NCI-H1436 (cell line): ENCODE measurements around the gene PRDM16.

Experiments used
- DNase-seq: peaks from one replicate; lab custom pipeline; 2025; lab: John Stamatoyannopoulos, UW

Gene PRDM16

DNA sequence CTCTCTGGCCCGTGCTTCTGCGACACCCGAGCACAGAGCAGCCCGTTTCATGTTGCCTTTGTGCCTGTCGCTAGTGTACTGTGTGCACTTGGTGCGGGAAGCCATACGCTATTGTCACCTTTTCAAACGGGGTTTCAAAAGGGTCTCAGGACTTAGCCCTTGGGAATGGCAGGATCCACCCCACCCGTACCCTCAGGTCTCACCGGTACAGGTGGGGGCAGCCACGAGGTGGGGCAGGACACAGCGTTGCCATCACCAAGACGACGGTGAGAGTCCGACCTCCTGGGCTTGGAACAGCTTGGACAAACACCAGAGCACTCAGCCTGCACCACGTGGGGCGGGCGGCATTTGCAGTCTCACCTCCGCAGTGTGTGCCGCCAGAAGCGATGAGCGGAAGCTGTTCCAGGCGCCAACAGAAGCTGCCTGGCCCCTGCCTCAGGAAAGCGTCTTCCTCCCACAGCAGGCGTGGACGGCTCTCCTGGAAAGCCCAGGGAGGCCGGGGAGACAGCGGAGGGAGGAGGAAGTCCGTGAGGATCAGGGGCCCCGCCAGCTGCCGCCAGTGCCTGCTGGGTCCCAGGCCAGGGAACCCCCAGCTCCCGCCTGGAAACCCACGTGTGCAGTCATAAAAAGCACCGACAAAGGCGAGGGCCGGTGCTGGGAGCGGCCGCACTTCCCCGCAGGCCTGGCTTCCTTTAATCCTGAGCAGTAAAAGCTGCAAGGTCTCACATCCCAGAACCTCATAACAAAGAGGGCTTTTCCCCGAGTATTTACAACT, 254.2 kb downstream of the PRDM16 start:
- DNase-seq = no peak

DNA sequence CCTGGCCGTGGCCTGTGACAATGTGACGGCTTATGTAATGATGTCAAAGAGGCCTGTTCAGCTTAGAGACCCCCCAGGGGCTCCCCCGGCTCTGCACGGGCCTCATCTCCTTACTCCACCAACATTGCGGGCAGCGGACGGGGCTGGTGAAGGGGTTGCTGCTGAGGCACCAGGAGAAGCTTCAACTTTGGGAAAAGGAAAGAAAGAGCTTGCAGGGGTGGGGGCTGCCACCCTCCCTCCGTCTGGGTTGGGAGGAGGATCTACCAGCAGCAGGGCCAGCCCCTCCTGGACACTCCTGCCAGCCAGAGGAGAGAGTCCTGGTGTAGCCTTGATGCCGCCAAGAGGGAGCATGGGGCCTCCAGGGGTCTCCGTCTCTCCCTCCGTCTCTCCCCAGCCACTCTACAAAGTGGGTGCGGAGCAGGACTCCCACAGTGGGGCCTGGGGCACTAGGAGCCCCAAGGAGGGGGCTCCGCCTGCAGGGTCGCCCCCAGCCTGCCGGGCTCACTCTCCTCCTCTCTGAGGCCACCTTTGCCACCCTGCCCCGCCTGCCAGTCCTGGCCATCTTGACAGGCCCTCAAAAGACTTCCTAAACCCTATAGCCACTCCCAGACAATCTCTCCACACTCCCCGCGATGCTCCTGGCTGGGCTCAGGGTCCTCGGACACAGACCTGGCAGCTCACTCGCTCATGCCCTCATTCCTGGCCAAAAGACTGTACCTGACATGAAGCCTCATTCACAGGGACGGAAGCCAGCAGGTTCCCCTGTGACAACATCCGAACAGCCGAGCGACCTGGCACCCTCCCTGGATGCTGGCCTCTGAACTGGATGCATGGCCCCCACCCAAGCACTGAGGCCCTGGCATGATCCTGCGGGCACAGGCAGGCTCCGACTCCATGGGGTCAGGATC, 255.0 kb downstream of the PRDM16 start:
- DNase-seq = no peak

DNA sequence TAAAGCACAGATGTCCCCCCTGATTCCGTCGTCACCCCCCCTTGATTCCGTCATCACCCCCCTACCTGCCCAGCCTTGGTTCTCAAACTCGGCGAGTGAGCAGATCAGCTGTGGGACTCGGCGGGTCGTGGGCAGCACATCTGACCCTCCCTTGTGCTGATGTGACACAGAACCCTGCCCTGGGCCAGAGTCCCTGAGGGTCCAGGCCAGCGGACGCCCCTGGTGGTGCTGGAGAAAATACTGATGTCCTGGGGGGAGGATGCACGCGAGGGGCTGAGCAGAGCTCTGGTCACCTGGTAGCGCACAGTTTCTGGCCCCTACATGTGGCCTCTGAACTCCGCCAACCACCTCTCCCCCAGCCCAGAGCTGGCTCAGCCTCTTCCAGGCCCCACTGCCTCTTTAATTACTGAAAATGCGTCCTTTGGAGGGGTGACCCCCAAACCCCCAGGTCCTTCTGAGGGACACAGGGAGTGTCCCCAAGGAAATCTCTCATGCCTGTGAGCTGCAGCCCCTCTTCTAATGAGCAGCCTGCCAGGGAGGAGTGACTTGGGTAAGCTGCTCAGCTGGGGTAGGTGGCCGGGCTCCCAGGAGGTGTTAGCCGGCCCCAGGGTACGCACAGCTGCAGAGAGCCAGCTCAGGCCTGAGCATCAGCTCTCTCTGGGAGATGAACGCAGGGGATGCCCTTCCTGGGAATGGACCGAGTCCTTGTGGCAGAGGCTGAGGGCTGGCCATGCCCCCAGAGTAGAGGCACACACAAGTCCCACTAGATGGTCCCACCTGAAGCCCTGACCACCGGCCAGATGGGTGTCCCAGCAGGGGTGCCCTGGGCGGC, 255.9 kb downstream of the PRDM16 start:
- no peak for DNase-seq

DNA sequence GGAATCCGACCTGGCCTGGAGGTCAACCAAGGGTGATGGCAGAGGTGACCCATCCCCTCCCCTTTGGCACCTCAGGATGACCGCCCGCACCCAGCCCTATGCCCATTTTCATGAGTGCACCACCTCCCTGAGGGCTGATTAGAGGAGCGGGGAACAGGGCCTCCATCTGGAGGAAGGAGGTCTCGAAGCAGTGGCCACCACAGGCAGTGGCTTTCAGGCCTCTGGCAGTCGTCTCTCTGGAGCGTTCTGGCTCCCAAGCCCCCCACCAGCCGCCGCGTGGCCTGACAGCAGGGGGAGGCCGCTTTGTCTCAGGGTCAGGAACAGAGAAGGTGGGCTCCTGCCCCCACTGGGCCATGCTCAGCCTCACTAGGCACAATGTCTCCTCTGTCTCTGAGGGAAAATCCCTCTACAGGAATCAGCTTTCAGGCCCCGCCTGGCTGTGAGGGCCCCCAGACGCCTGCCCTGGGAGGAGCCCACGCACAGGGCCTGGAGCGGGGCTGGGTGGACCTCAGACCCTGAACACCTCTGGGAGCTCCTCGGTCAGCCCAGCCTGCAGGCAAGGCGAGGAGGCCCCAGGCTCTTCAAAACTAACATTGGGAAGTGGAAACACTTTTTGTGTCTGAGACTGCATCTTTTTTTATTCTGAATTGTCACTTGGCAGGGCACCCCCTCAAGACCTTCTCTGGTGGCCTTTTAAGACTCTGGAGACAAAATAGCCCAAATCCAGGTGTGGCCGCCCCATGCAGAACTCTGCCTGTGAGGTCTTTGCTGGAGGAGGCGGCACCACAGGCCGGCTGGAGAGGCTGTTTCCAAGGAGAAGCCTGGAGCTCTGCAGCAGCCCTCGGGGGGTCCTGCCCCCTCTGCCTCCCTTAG, 257.7 kb downstream of the PRDM16 start:
- DNase-seq = no peak

DNA sequence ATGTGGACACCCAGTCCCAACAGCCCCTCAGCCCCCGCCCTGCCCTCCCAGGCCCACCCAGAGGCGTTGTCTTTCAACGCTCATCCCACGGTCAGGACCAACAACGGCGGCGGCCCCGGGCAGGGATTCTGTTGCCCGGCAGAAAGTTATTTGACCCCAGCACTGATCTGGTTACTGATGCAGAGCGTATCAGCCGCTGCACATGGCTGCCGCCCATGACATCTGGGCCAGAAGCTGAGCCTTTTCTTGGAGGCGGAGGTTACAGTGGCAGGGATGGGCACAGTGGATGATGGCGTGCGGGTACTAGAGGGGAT, 258.3 kb downstream of the PRDM16 start:
- no peak for DNase-seq

DNA sequence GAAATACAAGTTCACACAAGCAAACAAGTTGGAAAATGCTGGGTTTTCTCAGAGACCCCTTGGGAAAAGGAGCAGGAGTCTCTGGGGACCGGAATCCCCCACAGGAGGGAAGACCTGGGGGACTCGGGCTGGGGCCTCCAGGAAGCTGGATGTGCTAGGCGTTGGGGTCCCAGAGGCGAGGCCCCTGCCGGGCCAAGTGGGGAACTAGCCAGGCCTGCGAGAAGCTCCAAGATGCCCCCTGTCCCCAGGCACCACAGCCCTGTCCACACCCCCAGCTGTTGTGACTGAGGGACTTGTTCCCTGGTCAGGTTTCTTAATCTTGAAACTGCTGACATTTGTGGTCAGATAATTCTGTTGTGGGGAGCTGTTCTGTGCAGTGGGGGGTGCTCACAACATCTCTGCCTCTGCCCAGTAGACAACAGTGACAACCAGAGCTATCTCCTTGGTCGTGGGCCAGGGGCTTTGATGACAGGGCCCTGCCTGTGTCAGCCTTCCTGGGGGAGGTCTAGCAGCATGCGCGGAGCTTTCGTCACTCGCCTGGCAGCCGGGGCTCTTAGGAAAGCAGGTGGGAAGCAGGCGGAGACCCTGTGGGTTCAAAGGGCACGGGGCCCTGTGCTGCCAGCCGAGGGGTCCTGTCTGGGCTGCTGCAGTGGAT, 259.1 kb downstream of the PRDM16 start:
- DNase-seq = no peak

DNA sequence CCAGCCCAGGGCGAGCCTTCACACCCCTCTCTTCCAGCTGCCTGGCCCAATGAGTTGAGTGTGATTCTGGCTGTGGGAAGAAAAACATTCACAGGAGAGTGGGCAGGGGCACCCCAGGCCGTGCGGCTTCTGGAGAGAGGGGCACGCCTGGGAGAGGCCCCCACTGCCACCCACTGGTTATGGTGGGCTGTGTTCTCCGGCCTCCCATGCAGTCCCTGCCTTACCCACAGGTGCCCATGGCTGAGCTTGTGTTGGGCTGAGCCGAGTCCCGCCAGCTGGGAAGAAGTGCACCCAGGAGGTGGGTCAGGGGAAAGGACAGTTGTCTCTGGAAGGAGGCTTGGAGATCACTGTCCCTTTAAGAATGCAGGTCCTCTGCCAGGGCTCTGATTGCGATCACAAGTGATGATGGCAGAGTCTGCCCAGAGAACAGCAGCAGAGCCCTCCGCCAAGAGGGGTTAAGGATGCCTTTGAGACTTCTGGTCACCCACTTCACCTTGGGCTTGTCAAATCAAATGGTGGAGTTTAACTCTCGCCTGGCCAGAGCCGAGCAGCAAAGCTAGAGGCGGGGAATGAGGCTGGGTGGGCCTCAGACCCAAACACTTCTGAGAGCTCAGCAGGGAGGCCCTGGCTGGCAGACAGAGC, 260.8 kb downstream of the PRDM16 start:
- DNase-seq = no peak

DNA sequence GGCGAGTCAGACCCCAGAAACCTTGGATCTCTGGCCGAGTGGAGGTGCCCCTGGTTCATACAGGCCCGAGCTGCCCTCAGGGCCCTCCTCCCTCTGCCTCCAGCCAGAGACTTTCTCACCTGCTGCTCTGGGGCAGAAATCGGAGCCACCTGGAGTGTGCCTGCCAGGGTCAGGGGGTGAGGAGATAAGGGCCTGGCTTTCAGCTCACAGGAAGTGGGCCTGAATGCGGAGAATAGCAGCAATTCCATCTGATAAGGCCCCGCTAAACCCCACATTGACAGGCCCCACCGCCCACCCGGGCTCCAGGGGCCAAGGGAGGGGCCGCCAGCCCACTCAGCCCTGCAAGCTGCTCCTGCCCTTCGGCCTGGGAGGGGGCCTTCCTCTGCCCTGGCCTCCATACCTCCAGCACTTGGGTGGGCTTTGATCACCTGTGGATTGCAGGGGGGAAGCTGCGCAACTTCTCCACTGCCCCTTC, 261.8 kb downstream of the PRDM16 start:
- DNase-seq = no peak

DNA sequence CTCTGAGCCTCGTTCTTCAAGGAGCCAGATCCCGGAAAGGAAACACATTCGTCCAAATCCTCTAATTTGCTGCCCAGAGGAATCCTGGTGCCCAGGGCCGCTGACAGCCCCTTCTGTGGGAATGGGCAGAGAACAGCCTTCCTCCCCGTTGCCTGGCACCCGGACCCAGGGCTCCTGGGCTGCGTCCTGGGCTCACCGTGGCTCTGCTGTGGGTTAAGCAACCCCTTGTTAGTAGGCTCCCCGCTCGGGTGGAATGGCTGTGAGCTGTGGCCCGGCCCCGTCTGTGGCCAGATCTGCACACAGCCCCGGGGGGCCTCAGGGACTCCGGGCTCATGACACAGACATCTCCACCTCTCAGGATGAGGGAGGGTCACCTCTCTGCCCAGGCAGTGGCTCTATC, 262.6 kb downstream of the PRDM16 start:
- no peak for DNase-seq

DNA sequence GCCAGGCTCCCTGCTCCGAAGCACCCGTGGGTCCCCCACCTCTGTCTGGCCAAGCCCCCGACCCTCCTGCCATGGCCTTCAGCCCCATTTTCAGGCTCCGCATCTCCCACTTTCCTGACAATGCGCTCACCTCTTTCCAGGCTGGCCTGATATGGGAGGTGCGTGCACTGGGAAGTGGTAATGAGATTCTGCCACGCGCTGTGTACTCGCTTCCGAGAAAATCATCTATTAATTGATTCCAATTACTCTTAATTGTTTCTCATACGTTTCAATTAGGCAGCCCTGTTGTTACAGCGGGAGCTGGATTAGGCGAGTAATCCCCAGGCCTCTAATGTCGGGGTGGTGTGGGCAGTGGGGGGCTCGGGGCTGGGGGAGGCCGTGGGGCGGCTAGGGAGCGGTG, 263.0 kb downstream of the PRDM16 start:
- no peak for DNase-seq

DNA sequence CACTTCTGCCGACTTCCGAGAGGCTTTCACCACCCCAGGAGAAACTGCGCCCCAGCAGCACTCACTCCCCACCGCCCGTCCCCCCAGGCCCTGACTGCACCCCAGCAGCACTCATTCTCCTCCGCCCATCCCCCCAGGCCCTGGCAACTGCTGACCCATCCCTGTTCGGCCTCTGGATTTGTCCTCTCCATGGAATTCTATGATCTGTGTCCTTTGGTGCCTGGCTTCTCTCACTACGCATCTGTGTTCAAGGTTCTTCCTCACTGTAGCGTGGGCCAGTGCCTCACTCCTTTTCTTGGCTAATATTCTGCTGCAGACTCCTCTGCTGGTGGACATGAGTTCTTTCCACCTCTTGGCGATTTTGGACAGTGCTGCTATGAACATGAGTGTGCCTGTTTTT, 263.7 kb downstream of the PRDM16 start:
- no peak for DNase-seq

DNA sequence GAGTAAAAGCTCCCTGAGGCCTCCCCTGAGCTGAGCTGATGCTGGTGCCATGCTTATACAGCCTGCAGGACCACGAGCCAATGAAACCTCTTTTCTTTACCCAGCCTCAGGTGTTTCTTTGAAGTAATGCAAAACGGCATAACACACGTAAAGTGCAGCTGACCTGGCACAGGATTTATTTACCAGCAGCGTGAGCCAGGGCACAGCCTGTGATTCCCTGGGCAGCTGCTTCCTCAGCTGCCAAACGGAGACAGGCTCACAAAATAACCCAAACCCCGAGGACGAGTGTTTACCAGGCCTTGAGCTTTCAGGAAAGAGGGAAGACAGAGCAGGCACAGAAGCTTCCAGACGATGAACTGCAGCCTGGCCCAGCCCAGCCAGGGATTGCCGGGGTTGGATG, 264.9 kb downstream of the PRDM16 start:
- no peak for DNase-seq

DNA sequence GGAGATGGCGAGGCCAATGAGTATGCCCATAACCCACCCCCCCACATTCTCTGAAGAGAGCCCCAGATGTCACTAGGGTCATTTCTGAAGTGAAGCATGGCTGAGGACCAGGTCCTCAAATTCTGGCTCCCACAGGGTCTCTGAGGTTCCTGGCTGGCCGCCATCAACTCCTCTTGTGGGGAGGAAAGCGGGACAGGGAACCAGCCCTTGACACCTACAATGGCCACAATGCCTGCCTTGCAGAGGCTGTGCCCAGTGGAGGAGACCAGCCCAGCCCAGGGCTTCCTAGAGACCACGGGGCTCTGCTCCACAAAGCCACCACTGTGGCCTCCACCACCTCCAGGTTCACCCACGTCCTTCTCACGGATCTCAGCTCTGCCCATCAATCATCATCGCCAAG, 265.4 kb downstream of the PRDM16 start:
- DNase-seq = no peak

DNA sequence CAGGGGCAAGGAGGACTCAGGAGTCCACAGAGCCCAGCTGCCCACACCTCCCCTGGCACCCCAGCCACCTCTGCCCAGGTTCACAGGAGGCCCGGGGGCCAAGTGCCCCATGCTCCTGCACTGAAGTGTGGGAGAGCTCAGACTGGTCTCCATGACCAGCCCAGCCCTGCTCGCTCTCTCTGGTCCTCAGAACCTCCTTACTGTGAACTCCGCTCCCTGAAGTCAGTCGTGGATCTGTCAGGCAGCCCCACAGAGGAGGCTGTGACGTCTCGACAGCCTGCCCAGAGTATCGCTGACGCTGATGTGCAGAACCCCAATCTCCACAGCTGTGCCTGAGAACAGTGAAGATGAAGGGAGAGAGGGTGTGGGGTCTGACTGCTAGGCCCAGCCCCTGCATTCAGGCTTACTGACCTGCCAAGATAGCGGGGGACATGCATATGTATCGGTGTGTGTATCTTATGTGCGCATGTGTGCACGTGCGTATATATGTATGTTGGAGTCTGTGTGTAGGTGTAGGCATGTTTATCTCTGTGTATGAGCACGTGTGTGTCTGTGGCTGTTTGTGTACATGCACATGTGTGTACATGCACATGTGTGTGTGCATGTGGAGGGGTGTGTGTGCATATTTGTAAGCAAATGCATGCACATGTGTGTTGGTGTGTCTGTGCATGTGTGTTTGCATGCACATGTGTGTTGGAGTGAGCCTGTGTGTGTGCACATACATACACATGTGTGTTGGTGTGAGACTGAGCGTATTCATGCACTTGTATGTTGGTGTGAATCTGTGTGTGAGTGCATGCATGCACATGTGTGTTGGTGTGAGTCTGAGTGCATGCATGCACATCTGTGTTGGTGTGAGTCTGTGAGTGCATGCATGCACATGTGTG, 267.0 kb downstream of the PRDM16 start:
- DNase-seq = no peak

DNA sequence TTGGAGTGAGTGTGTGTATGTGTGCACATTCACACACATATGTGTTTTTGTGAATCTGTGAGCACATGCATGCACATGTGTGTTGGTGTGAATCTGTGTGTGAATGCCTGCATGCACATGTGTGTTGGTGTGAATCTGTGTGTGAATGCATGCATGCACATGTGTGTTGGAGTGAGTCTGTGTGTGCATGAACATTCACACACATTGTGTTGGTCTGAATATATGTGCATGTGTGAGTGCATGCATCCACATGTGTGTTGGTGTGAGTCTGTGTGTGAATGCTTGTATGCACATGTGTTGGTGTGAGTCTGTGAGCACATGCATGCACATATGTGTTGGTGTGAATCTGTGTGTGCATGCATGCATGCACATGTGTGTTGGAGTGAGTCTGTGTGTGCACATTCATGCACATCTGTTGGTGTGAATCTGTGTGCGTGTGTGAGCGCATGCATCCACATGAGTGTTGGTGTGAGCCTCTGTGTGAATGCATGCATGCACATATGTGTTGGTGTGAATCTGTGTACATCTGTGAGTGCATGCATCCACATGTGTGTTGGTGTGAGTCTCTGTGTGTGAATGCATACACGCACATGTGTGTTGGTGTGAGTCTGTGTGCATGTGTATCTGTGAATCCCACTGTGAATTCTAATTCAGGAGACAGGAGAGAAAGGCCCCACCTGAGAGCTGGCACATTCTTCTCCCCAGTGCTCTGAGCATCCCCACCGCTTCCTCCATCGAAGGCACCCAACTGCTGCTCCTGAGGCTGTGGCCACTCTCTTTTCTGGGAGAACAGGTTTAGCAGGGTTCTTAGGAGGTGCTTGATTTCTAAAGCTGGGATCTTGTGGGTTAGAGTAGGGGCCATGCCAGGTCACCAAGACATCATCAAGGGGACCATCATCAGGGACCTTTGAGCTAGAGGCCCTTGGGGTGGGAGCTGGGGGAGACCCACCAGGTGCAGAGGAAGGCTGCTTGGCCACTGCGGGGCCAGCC, 267.9 kb downstream of the PRDM16 start:
- no peak for DNase-seq

DNA sequence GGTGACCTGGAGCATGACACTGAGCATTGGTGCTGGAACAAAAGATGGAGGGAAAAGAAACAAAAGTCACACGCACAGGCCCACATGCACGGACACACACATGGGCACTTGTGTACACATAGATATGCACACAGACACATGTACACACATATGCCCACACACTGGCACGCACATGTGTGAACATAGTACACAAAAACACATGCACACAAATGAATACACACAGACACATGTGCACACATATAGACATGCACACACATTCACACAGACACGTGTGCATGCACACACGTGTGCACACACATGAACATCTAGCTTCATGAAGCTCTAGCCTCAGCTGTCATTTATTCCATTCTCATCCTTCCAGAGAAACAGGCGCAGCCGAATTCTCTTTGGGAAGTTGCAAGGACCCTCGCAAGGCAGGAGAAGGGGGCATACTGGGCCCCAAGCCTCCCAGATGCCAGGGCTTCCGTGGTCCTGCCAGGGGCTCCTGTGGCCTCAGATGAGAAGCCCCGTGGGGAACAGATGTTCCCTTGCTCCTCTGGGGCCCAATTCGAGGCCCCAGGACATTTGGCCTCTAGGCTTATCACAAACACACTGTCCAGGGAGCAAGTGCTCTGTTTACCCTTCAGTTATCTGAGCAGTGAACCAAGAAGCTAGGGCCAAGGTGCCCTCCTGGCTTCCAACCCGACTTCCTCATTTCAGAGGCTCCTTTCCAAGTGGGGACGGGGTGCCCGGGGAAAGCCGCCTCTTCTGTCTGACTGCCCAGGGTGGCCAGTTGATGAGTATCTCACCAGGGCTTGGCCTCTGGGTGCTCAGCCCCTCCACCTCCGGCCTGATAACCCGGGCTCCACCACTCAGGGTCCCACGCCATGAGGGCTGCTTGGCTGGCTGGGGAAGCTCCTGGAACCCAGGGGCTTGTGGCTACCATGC, 269.1 kb downstream of the PRDM16 start:
- no peak for DNase-seq

DNA sequence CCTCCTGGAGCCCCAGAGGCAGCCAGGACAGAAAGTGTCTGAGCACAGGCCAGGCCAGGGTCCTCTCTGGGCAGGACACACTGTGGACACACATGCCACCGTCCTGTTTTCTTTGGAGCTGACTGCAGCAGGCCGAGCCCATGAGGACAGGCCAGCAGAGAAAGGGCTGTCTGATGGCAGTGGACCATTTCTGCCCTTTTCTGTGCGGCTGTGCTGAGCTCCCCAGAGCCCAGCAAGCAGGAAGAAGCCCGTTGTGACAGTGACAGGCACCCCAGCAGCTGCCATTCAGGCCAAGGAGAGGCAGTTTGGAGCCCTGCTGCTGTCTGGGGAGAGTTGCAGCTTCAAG, 269.7 kb downstream of the PRDM16 start:
- DNase-seq = no peak
